ENCODE measurements around the gene LRRC32.

GRCh38 chr11:76669901-76670484 is 554 bp downstream of the LRRC32 start:
- TF ChIP-seq, protein P1, sequence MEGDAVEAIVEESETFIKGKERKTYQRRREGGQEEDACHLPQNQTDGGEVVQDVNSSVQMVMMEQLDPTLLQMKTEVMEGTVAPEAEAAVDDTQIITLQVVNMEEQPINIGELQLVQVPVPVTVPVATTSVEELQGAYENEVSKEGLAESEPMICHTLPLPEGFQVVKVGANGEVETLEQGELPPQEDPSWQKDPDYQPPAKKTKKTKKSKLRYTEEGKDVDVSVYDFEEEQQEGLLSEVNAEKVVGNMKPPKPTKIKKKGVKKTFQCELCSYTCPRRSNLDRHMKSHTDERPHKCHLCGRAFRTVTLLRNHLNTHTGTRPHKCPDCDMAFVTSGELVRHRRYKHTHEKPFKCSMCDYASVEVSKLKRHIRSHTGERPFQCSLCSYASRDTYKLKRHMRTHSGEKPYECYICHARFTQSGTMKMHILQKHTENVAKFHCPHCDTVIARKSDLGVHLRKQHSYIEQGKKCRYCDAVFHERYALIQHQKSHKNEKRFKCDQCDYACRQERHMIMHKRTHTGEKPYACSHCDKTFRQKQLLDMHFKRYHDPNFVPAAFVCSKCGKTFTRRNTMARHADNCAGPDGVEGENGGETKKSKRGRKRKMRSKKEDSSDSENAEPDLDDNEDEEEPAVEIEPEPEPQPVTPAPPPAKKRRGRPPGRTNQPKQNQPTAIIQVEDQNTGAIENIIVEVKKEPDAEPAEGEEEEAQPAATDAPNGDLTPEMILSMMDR (IDR thresholded peaks at IDR 0.05) = no peak
- no peak for TF ChIP-seq POLR2A (IDR thresholded peaks at IDR 0.05)
